Measurements from ENCODE around the gene RHOA. TPM values are rescaled to one million over a fixed set of nuclear protein-coding genes. Genes with fewer than 3 reads are reported as not detected.

Gene RHOA
- total RNA-seq, 3 donors from 2014 or later = 314 to 686 (median 317) TPM

GRCh38 chr3:49386056-49386756 is 25.6 kb downstream of the RHOA start:
- intact Hi-C loops (cut with DNase I; ENCODE audit: low total_unique reads) = no loop called here
- no peak overlapping the region for H3K27ac ChIP-seq
- no peak overlapping the region for H3K4me3 ChIP-seq
- H3K36me3 ChIP-seq = no peaks in the 10 kb centered on the region
- no peaks in the 10 kb centered on the region for H3K4me1 ChIP-seq
- H3K9me3 ChIP-seq = no peaks in the 10 kb centered on the region
- TF ChIP-seq POLR2AphosphoS5 (IDR thresholded peaks at IDR 0.05) (no peak), CTCF (IDR thresholded peaks at IDR 0.05) (no peak), POLR2A (IDR thresholded peaks at IDR 0.05) (no peak)
- no peaks in the 10 kb centered on the region for H3K27me3 ChIP-seq
- no peak for DNase-seq (ENCODE audit: low spot score in 2 of 2)

GRCh38 chr3:49385617-49386016 is 26.2 kb downstream of the RHOA start:
- TF ChIP-seq POLR2AphosphoS5 (IDR thresholded peaks at IDR 0.05) (no peak), CTCF (IDR thresholded peaks at IDR 0.05) (no peak), POLR2A (IDR thresholded peaks at IDR 0.05) (no peak)
- Histone ChIP-seq H3K27me3 (no peaks in the 10 kb centered on the region), H3K4me1 (no peaks in the 10 kb centered on the region), H3K9me3 (no peaks in the 10 kb centered on the region), H3K4me3 (no peak overlapping the region), H3K36me3 (no peaks in the 10 kb centered on the region), H3K27ac (no peak overlapping the region)
- intact Hi-C loops (cut with DNase I; ENCODE audit: low total_unique reads) = no loop called here
- no peak for DNase-seq (ENCODE audit: low spot score in 2 of 2)

- Histone ChIP-seq H3K9me3 (no peaks in the 10 kb centered on the region), H3K4me3 (no peak overlapping the region), H3K4me1 (peaks cover 0 to 4% of the 10 kb centered on the region in 2 donors), H3K36me3 (no peaks in the 10 kb centered on the region), H3K27ac (no peak overlapping the region), H3K27me3 (no peaks in the 10 kb centered on the region)
- DNase-seq (ENCODE audit: low spot score in 2 of 2) = no peak
- intact Hi-C loops (cut with DNase I; ENCODE audit: low total_unique reads) = no loop called here
- TF ChIP-seq POLR2AphosphoS5 (IDR thresholded peaks at IDR 0.05) (no peak), POLR2A (IDR thresholded peaks at IDR 0.05) (no peak), CTCF (IDR thresholded peaks at IDR 0.05) (no peak)
Measured at GRCh38 chr3:49383387-49383786, 28.4 kb downstream of the RHOA start.

- DNase-seq (ENCODE audit: low spot score in 2 of 2) = peak in 1 of 2 donors; percentile 69
- peak overlapping the region; percentile 14 to 25 for H3K27ac ChIP-seq
- intact Hi-C loops (cut with DNase I; ENCODE audit: low total_unique reads) = no loop called here
- TF ChIP-seq POLR2A (IDR thresholded peaks at IDR 0.05) (no peak), POLR2AphosphoS5 (IDR thresholded peaks at IDR 0.05) (no peak), CTCF (IDR thresholded peaks at IDR 0.05) (no peak)
- H3K9me3 ChIP-seq = no peaks in the 10 kb centered on the region
- H3K4me1 ChIP-seq = peaks cover 0 to 4% of the 10 kb centered on the region in 2 donors
- H3K36me3 ChIP-seq = no peaks in the 10 kb centered on the region
- peak overlapping the region in 1 of 3 donors; percentile 0 for H3K4me3 ChIP-seq
- no peaks in the 10 kb centered on the region for H3K27me3 ChIP-seq
Measured at GRCh38 chr3:49378249-49378895, 33.4 kb downstream of the RHOA start.

GRCh38 chr3:49377483-49377882 is 34.3 kb downstream of the RHOA start:
- H3K36me3 ChIP-seq = no peaks in the 10 kb centered on the region
- peaks cover 0 to 4% of the 10 kb centered on the region in 2 donors for H3K4me1 ChIP-seq
- TF ChIP-seq POLR2A (IDR thresholded peaks at IDR 0.05) (no peak), POLR2AphosphoS5 (IDR thresholded peaks at IDR 0.05) (no peak), CTCF (IDR thresholded peaks at IDR 0.05) (no peak)
- no peak overlapping the region for H3K4me3 ChIP-seq
- no peaks in the 10 kb centered on the region for H3K27me3 ChIP-seq
- no peak overlapping the region for H3K27ac ChIP-seq
- intact Hi-C loops (cut with DNase I; ENCODE audit: low total_unique reads) = no loop called here
- DNase-seq (ENCODE audit: low spot score in 2 of 2) = no peak
- H3K9me3 ChIP-seq = no peaks in the 10 kb centered on the region

Data from breast epithelium (tissue), 4 donors.